GM04503 (cell line): Measurements from ENCODE around the gene OPA1.

Source experiments
- DNase-seq: peaks from one replicate; pipeline ENCODE4 v3.0.0-alpha.2; 2012; ENCODE audit warnings: low read depth

Gene OPA1

DNA sequence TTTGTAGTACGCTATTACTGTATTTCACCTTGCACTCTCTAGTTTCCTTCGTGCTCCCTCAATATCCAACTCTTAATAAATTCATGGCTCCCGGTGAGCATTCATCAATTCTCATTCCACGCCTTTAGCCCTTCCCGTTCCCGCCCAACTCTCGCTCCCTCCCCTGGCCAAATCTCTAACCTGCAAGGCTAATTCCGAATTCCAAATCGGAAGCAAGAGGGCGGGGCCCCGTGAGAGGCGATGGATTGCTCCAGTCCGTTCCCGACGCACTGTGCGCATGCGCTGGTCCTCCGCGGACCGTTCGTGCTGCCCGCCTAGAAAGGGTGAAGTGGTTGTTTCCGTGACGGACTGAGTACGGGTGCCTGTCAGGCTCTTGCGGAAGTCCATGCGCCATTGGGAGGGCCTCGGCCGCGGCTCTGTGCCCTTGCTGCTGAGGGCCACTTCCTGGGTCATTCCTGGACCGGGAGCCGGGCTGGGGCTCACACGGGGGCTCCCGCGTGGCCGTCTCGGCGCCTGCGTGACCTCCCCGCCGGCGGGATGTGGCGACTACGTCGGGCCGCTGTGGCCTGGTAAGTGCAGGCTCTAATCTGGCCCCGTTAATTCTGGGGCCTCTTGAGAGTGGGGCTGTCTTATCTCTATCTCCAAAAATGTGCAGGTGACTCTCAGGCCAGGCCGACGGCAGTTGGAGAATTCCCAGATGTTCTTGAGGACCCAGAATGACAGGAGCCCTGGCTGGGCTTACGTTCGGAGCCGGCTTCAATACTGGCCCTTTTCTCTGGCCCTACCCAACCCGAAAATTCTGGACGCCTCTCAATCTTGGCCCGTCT, at the start of gene OPA1:
TSS of gene OPA1 (plus strand) at position 368 of the 827 bp plus-strand sequence. CDS start at position 538, 170 bp downstream.
- DNase-seq, result peak; percentile 92

GRCh38 chr3:193544289-193544688, 48.7 kb upstream of the OPA1 start:
- DNase-seq, result no peak

GRCh38 chr3:193545304-193545703, 47.7 kb upstream of the OPA1 start:
- no peak for DNase-seq

- DNase-seq, result no peak
These were observed 46.9 kb upstream of the OPA1 start for GRCh38 chr3:193546129-193546528.

DNA sequence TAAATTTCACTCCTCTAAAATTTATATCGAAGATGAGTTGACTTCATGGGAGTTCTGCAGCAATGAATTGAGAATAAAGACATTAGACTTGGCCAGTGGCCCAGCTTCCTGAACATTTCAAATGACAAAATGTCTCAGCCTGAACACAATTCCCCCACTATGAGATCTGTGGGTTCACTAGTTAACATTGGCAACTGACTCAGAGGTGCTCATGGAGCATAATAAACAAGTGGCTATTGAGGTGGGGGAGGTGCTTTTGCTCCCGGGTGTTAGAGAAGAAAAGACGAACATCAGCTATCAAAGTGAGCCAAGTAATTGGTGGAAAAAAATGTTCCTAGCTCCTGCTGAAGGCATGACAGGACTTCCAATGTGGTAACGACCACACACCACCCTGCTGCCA, 44.6 kb upstream of the OPA1 start:
- no peak for DNase-seq

GRCh38 chr3:193552923-193553322, 40.1 kb upstream of the OPA1 start:
- DNase-seq, result no peak

DNA sequence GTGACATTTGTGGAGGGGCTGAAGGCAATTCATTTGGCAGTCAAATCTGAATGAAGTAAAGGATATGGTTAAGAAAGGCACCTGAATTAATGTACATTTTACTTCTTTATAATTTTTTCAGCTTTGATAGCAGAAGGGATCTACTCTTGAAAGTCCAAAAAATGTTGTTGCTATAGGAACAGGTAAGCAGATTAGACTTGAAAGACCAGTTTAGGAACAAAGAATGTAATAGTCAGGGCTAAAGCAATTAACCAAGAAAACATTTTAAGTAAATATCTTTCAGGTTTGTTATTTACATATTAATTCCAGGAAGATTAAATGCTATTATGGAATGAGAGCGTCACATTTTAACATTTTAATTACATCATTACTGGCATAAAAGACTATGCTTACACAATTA, 39.4 kb upstream of the OPA1 start:
- no peak for DNase-seq

GRCh38 chr3:193554811-193555210, 38.2 kb upstream of the OPA1 start, which contains the start of gene ATP13A4:
Gene ATP13A4 (minus strand): TSS chr3:193554895. CDS start chr3:193554799, 96 bp downstream.
- no peak for DNase-seq

DNA sequence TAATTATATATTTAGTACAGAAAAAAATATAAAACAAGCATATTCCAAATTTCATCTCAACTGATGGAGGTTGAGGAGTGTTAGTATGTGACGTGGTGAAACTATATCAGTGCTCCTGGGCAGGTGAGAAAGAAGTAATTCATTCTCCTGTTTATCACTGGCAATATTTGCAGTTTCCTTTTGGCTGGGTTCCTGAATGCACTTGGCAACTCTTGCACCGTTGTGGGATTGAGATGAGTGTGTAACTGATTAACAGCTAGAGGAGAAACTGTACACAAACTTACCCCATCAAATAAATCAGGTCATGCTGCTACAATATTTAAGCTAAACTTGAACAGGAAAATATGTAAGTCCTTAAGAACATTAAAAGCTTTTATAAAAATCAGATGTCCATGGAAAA, 36.2 kb upstream of the OPA1 start:
- DNase-seq, result no peak

GRCh38 chr3:193559100-193559499, 33.9 kb upstream of the OPA1 start:
- DNase-seq, result no peak

- DNase-seq, result no peak
These were observed 32.9 kb upstream of the OPA1 start for GRCh38 chr3:193560091-193560490.

GRCh38 chr3:193560870-193561269, 32.1 kb upstream of the OPA1 start:
- no peak for DNase-seq

DNA sequence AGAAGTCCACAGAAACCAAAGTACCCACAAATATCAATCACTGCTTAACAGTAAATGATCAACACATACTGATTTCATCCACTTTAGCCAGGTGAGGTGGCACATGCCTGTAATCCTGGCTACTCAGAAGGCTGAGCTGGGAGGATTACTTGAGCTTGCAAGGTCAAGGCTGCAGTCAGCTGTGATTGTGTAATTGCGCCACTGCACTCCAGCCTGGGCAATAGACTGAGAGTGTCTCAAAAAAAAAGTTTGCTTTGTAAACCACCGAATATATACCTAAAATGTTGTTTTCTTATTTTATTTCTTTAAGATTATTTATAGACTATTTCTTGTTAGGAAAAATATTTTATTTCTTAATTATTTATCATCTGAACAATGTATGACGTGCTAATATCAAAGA, 29.6 kb upstream of the OPA1 start:
- DNase-seq, result no peak

DNA sequence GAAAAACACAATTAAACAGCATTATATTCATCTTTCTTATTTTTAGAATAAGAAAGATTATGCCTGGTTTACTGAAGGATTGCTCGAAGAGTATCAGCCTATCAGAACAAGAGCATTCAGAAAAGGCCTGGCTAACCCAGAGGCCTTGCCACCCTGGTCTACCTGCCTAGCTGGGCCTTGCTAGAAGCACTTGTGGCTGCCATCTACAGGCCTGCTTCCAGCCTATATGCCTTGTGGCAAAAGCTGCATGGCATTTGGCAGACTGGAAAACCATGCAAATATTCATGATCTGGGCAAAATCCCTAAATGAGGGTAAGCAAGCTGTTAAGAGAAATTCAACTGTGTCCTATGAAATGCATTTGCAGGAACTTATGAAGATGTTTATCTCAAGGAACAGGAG, 29.0 kb upstream of the OPA1 start:
- DNase-seq, result no peak

DNA sequence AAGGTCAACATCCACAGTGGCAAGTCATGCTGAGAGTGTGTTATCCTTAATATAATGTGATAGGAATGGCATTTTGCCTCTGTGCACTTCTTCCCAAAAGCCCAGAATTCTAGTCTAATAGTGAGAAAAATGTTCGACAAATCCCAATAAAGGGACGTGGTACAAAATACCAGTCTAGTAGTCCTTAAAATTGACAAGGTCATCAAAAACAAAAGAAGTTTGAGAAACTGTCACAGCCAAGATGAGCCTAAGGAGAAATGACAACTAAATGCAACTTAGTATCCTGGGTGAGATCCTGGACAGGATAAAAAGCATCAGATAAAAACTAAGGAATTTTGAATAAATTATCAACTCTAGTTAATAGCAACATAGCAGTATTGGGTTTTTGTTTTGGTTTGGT, 23.9 kb upstream of the OPA1 start:
- no peak for DNase-seq

- no peak for DNase-seq
These were observed 20.5 kb upstream of the OPA1 start for GRCh38 chr3:193572426-193572908.

GRCh38 chr3:193573403-193574191, 19.4 kb upstream of the OPA1 start:
- no peak for DNase-seq

DNA sequence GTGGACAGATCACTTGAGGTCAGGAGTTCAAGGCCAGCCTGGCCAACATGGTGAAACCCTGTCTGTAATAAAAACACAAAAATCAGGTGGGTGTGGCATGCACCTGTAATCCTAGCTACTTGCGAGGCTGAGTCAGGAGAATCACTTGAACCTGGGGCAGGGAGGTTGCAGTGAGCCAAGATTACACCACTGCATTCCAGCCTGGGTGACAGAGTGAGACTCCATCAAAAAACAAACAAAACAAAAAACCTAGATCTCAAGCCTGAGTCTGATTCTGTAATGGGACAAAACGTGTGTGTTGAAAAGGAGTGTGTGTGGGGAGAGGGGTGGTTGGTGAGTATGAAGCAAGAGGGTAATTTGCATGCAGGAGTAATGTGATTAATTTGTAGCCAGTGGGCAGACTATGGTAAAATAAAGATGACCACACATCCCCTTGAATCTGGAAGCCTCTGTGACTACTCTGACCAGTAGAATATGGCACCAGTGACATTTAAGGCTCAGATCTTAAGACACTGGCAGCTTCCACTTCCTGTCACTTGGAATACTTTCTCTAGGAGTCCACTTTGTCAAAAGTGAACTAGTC, 18.4 kb upstream of the OPA1 start:
- DNase-seq, result no peak

DNA sequence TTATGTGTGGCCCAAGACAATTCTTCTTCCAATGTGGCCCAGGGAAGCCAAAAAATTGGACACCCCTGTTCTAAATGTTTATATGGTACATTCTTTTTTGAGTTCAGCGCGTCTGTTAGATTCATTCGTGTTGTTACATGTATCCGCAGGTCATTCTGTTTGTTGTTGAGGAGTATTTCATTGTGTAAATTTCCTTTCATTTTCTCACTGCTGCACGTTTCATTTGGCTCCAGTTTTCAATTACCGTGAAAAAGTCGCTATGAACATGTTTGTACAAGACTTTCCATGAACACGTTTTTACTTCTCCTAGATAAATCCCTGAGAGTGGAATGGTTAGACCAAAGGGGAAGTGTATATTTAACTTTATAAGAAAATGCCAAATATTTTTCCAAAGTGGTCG, 7.5 kb upstream of the OPA1 start:
- DNase-seq, result no peak

DNA sequence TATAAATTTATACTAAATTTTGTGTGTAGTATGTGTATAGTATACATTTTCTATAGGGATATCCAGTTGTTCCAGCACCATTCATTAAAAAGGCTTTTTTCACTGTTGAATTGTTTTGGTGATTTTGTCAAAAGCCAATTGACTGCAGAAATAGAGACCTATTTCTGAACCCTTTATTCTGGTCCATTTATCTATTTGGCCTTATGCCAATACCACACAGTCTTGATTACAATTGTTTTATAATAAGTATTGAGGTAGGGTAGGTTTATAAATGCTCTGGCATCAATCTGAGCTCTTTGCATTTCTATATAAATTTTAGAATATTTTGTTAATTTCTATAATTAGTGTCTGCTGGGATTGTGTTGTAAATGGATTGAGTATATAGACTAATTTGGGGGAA, 6.5 kb upstream of the OPA1 start:
- DNase-seq, result no peak

DNA sequence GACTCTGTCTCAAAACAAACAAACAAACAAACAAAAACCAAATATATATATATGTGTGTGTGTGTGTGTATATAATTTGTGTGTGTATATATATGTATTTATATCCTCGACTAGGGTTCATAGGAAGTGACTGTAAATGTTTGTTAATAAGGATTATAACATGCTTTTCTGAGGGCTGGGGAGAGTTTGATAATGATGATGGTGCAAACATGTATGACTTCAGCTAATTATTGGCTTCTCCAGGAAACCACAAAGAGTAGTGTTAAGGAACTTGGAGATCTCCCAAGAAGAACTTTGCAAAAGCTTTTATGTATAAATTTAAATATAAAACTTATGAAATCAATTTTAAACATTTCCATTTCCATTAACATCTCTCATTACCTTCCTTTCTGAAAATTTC, 3.9 kb upstream of the OPA1 start:
- no peak for DNase-seq

DNA sequence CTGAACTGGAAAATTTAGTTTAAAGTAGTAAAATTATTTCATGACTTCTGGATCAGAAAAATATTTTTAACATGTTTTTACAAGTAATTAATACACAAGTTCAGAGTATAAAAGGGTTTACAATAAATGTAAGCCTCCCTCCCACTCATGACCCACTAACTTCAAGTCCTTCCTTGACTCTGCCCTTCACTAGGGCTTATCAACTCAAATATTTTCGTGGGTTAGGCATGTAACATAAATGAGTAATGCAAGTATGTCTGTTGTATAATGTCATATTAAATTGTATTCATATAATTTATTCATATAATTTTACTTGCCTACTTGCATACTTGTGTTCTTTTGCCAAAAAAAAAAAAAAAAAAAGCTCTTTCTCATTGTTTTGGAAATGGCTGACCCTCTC, 3.4 kb upstream of the OPA1 start:
- DNase-seq, result no peak
